NCI-H187 treated with DMSO at 0.1 percent for 48 hours (cell line): ENCODE measurements around the gene YES1.
"Not testable (repeated sequence)": the region's sequence is repeated elsewhere in the genome, so short reads cannot be mapped to it uniquely, and the experiment has no call there.

Experiments used
- DNase-seq: peaks from one replicate; lab custom pipeline; 2025; lab: John Stamatoyannopoulos, UW

Gene YES1

GRCh38 chr18:784470-785172 is 27.4 kb downstream of the YES1 start:
- DNase-seq = no peak

DNA sequence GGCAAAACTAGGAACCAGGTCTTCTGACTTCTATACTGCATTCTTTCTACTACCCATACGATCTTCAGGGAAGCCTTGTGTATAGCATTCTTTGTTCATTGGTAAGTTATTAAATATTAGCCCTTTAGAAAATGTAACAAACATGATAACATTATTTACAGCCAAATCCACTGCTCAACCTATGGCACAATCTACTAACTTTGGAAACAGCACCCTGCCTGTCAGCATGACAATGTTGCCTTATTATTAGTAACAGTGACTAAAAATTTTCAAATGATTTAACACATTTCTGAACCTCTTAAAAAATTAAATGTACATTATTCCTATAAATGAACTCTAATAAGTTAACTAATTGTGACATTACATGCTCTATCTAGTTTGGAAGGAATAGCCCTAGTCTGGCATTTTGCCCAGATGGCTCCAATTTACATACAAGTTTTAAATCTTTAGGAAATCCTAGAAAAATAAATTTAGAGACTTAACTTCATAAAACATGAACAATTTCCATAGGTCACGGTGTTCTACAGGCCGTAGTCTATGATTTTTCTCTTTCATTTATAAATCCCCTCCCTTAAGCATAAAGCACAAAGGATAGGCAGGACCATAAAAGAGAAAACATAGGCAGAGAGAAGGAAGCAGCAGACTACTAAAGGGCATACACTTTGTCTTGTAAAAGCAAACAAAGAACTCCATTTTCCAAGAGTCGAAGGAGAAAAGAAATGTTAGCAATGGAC is 33.7 kb downstream of the YES1 start:
- no peak for DNase-seq

- no peak for DNase-seq
These were observed 35.0 kb downstream of the YES1 start for GRCh38 chr18:777021-777420.

DNA sequence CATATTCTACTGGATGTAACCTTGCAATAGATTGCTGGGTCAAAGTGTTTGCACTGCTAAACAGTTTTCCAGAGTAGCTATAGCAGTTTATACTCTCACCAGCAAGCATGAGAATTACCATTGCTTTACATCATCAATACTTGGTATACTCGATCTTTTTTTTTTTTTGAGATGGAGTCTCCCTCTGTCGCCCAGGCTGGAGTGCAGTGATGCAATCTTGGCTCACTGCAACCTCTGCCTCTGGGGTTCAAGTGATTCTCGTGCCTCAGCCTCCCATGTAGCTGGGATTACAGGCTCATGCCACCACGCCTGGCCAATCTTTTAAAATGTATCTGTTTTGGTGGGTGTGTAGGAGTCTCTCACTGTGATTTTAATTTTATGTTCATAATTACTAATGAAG is 36.0 kb downstream of the YES1 start:
- not testable (repeated sequence) for DNase-seq

GRCh38 chr18:774811-775210 is 37.2 kb downstream of the YES1 start:
- no peak for DNase-seq

GRCh38 chr18:773980-774624 is 37.9 kb downstream of the YES1 start:
- no peak for DNase-seq

- no peak for DNase-seq
These were observed 41.5 kb downstream of the YES1 start for GRCh38 chr18:770583-770961.

- DNase-seq = no peak
These were observed 44.1 kb downstream of the YES1 start for GRCh38 chr18:767961-768360.

DNA sequence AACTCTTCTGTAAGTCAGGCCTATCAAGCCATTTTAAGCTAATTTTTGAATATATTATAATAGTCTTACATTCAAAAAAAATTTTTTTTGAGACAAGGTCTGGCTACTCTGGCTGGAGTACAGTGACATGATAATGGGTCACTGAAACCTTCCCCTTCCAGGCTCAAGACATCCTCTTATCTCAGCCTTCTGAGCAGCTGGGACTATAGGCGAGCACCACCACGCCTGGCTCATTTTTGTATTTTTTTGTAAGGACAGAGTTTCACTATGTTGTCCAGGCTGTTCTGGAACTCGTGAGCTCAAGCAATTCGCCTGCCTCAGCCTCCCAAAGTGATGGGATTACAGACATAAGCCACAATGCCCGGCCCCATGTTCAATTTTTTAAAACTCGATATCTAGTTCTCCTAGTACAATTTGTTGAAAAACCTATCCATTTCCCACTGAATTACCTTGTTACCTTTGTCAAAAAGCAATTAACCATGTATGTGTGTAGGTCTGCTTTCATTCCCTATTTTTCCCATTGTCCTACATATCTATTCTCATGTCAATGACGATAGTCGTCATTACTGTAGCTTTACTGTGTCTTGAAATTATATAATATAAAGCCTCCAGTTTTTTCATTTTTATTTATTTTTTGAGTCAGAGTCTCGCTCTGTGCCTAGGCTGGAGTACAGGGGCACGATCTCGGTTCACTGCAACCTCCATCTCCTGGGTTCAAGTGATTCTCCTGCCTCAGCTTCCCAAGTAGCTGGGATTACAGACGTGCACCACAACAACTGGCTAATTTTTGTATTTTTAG is 44.8 kb downstream of the YES1 start:
- no peak for DNase-seq

- DNase-seq = no peak
These were observed 45.5 kb downstream of the YES1 start for GRCh38 chr18:766550-766860.

DNA sequence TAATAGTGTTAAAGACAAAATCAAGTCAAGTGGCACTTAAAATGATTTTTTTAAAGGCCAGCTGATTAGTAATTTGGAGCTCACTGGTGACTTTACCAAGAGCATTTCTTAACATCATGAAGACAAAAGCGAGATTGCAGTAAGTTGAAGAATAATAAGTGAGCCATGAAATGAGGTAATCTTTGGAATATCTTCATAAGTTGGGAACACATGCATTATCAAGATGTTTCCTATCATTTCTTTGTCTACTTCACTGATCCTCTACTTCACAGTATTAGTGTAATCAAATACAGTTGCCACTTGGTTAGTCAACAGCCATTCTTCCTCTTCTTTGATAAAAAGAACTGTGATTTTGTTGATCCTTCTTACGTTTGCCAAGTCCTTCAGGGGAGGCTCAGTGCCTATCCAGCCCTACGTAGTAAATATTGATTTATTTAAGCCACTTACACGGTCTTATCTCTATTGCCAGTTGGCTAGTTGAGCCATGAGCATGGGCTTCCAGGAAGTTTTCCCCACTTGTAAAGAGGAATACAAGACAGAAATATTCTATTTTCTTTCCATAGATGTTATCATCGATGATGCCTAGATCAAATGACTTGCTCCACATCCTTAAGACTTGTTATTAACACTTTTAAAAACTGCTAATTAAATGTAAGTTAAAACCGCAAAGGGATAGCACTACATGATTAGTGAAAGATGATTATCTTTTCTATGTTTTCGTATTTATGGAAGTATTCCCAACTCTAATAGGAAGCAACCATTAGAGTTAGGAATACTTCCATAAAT is 46.1 kb downstream of the YES1 start:
- DNase-seq = no peak

DNA sequence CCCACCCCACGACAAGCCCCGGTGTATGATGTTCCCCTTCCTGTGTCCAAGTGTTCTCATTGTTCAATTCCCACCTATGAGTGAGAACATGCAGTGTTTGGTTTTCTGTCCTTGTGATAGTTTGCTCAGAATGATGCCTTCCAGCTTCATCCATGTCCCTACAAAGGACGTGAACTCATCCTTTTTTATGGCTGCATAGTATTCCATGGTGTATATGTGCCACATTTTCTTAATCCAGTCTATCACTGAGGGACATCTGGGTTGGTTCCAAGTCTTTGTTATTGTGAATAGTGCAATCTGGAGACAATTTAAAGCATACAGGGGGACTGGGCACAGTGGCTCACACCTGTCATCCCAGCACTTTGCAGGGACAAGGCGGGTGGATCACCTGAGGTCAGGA is 52.2 kb downstream of the YES1 start:
- DNase-seq = not testable (repeated sequence)

DNA sequence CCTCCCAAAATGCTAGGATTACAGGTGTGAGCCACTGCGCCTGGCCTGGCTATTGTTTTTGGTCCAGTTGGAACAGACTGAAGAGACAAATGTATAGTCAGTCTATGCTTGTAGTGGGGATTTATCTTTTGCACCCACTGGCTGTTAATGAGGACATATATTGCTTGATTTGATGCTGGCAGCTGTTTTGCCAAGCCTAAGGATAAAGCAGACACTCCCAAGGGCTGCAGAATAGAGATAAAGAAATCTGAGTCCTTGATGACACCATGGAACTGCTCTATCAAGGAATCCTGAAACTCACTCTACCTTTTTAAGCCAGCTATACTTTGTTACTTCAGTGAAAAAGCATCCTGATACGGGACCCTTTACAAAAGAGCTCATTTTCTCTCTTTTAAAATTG is 56.5 kb downstream of the YES1 start:
- no peak for DNase-seq

DNA sequence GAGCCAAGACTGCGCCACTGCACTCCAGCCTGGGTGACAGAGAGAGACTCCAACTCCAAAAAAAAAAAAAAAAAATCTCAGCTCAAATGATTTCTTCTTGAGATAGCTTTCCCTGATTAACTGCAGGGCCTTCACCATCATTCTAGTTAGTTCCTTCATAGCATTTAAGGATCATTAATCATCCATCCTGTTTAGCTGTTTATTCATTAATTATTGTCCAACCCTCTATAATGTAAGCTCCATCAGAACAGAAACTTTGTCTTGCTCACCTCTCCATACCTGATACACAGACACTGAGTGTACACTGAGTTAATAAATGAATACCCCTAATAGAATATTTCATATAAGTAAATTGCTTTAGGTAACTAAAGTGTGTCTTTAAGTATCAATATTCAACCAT is 57.4 kb downstream of the YES1 start:
- DNase-seq = no peak

- no peak for DNase-seq
These were observed 61.6 kb downstream of the YES1 start for GRCh38 chr18:750456-750855.

GRCh38 chr18:744832-745597 is 67.0 kb downstream of the YES1 start:
- no peak for DNase-seq

DNA sequence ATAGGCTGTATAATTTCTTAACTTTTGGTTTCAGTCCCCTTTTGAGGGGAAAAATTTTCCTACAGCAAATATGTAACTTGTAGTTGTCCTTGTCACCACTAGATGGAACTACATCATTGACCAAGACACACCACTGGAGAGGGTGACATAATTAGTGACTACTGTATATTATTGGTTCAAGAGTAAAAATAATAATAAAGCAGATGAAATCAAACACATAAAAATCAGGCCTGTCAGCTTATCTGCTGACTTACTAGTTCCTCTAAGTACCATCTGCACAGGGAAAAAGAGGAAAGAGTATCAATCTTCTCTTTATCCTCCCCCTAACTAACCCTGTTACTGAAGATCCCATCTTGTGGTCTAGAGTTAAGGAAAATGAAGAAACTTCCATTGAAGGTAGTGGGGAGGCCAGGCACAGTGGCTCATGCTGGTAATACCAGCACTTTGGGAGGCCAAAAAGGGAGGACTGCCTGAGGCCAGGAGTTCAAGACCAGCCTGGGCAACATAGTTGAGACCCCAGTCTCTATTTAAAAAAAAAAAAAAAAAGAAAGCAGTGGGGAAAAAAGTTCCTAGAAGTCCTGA is 70.0 kb downstream of the YES1 start:
- DNase-seq = no peak

GRCh38 chr18:732371-732770 is 79.7 kb downstream of the YES1 start:
- no peak for DNase-seq

- DNase-seq = no peak
These were observed 80.9 kb downstream of the YES1 start for GRCh38 chr18:731185-731584.

GRCh38 chr18:730692-731091 is 81.3 kb downstream of the YES1 start:
- no peak for DNase-seq

DNA sequence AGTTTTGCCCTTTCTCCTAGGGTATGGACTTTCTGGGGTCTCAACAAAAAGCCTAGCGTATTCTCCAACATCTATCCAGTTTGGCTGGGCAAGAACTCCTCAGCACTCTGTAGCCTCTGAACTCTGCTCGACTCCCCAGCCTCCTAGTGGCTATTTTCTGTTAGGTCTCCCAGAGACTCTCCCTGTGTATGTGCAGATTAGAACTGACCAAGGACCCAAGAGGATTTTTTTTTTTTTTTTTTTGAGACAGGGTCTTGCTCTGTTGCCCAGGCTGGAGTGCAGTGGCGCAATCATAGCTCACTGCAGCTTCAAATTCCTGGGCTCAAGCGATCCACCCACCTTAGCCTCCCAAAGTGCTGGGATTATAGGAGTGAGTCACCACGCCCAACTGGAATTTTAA is 81.9 kb downstream of the YES1 start:
- DNase-seq = not testable (repeated sequence)
